Lower leg skin (tissue), 3 donors: ENCODE data around the gene FKBP11.

Source experiments
- POLR2A ChIP-seq, 2 donors: fragments of 450-650 bp; IDR thresholded peaks; one replicate each; pipeline ENCODE4 v1.6.1; 2016 to 2017; ENCODE audit warnings: antibody characterized with exemption in 2 of 2, mild to moderate bottlenecking in 1 of 2, moderate library complexity in 1 of 2
- TF ChIP-seq, protein P1 (sequence below), 3 donors: fragments of 450-650 bp; IDR thresholded peaks; one replicate each; pipeline ENCODE4 v1.5.1; 2016; ENCODE audit warnings: antibody characterized with exemption in 3 of 3, mild to moderate bottlenecking in 3 of 3, moderate library complexity in 2 of 3

DNA sequence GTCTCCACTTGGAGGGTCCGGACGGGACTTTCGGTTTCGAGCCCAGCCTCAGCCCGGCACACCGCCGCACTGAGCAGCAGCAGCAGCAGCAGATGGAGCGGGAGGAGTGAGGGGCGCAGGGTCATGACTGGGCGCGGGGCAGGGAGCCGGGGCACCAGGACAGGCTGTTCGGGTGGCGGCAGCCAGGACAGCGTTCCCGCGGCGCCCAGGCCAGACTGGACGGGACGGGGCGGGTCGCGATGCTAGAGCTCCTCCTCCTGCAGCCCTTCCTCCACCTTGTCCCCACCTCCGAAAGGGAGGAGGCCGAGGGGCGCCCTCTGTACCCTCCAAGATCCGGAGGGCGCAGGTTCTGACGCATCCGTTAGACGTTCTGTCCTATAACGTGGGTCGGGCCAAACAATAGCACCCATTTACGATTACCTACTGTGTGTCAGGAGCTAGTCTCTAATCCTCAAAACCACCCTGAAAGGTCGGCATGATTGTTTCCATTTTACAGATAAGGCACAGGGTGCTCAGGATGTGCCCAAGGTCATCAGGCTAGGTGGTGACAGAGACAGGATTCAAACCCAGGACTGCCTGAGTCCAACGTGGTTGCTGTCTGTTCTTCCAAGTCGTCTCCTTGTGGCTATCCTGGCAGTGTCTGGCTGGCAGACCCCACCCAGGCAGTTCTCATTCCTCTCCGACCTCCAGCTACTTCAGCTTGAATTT lies at the start of gene FKBP11:
- TF ChIP-seq, protein P1, sequence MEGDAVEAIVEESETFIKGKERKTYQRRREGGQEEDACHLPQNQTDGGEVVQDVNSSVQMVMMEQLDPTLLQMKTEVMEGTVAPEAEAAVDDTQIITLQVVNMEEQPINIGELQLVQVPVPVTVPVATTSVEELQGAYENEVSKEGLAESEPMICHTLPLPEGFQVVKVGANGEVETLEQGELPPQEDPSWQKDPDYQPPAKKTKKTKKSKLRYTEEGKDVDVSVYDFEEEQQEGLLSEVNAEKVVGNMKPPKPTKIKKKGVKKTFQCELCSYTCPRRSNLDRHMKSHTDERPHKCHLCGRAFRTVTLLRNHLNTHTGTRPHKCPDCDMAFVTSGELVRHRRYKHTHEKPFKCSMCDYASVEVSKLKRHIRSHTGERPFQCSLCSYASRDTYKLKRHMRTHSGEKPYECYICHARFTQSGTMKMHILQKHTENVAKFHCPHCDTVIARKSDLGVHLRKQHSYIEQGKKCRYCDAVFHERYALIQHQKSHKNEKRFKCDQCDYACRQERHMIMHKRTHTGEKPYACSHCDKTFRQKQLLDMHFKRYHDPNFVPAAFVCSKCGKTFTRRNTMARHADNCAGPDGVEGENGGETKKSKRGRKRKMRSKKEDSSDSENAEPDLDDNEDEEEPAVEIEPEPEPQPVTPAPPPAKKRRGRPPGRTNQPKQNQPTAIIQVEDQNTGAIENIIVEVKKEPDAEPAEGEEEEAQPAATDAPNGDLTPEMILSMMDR (IDR thresholded peaks at IDR 0.05) = no peak
- no peak for TF ChIP-seq POLR2A (IDR thresholded peaks at IDR 0.05)
